WTC11 (cell line): ENCODE measurements around the gene ST8SIA4. TPM values are rescaled to one million over a fixed set of nuclear protein-coding genes. Genes with fewer than 3 reads are reported as not detected.

Experiments
- ATAC-seq: fragments of 200-7000 bp; cut with Tn5 transposase; 2 replicates; pipeline ENCODE4 v1.10.0; 2021; ENCODE audit warnings: mild to moderate bottlenecking, moderate library complexity
- CTCF ChIA-PET: fragments of 300-600 bp; sonication (Branson Sonifier 250); formaldehyde crosslinking; loops from one replicate; lab custom pipeline; 2021; ENCODE audit warnings: antibody characterized with exemption; lab: Charles Lee
- POLR2A ChIA-PET: fragments of 350-600 bp; sonication (Branson Sonifier 250); formaldehyde crosslinking; loops from one replicate; lab custom pipeline; 2021; ENCODE audit warnings: antibody characterized with exemption; lab: Charles Lee
- DNase-seq: peaks from one replicate; pipeline ENCODE4 v3.0.0; 2021; ENCODE audit warnings: low spot score
- H3K27ac Mint-ChIP-seq: 2 replicates; pipeline ENCODE4 v1.8.0; 2021; ENCODE audit warnings: mixed read lengths
- H3K27me3 Mint-ChIP-seq: 2 replicates; pipeline ENCODE4 v1.8.0; 2021; ENCODE audit warnings: low read depth, mild to moderate bottlenecking, moderate library complexity, mixed read lengths
- H3K36me3 Mint-ChIP-seq: 2 replicates; pipeline ENCODE4 v1.8.0; 2021; ENCODE audit warnings: mixed read lengths
- H3K4me1 Mint-ChIP-seq: 2 replicates; pipeline ENCODE4 v1.8.0; 2022; ENCODE audit warnings: mixed read lengths
- H3K4me3 Mint-ChIP-seq: 2 replicates; pipeline ENCODE4 v1.8.0; 2021; ENCODE audit warnings: mild to moderate bottlenecking, moderate library complexity, mixed read lengths
- H3K9me3 Mint-ChIP-seq: 2 replicates; pipeline ENCODE4 v1.8.0; 2021; ENCODE audit warnings: mixed read lengths
- CDX4 ChIP-seq: fragments of 250-450 bp; sonication (Bioruptor Pico); IDR thresholded peaks from 2 replicates; pipeline ENCODE4 v1.9.0; 2021; ENCODE audit warnings: moderate library complexity, mild to moderate bottlenecking, inconsistent platforms, borderline replicate concordance
- CTCF ChIP-seq: fragments of 200-600 bp; IDR thresholded peaks from 2 replicates; pipeline ENCODE4 v1.8.0; 2022; ENCODE audit warnings: antibody characterized with exemption
- ESRRA ChIP-seq: sonication (generic); formaldehyde crosslinking; IDR thresholded peaks from 2 replicates; pipeline ENCODE4 v1.8.1; 2022; ENCODE audit warnings: mild to moderate bottlenecking, missing genetic modification reagents, borderline replicate concordance
- FOXJ3 ChIP-seq: sonication (generic); formaldehyde crosslinking; IDR thresholded peaks from 2 replicates; pipeline ENCODE4 v1.9.0; 2021; ENCODE audit warnings: missing genetic modification reagents, mild to moderate bottlenecking, borderline replicate concordance
- GABPB1 ChIP-seq: sonication (generic); formaldehyde crosslinking; IDR thresholded peaks from 2 replicates; pipeline ENCODE4 v1.8.1; 2023; ENCODE audit warnings: mild to moderate bottlenecking, missing genetic modification reagents
- NFYB ChIP-seq: sonication (generic); formaldehyde crosslinking; conservative IDR thresholded peaks from 2 replicates; pipeline ENCODE4 v1.8.0; 2022; ENCODE audit warnings: low read depth, missing genetic modification reagents
- NR3C1 ChIP-seq: sonication (generic); formaldehyde crosslinking; conservative IDR thresholded peaks from 2 replicates; pipeline ENCODE4 v1.8.1; 2023; ENCODE audit warnings: low read depth, mild to moderate bottlenecking, missing genetic modification reagents
- PRDM15 ChIP-seq: sonication (generic); formaldehyde crosslinking; IDR thresholded peaks from 2 replicates; pipeline ENCODE4 v1.8.0; 2022; ENCODE audit warnings: missing genetic modification reagents
- PREB ChIP-seq: sonication (generic); formaldehyde crosslinking; IDR thresholded peaks from 2 replicates; pipeline ENCODE4 v1.8.1; 2022; ENCODE audit warnings: mild to moderate bottlenecking, missing genetic modification reagents, moderate library complexity, borderline replicate concordance
- PRRX2 ChIP-seq: fragments of 250-450 bp; sonication (Bioruptor Pico); IDR thresholded peaks from 2 replicates; pipeline ENCODE4 v1.8.0; 2021; ENCODE audit warnings: mild to moderate bottlenecking
- ZNF317 ChIP-seq: sonication (generic); formaldehyde crosslinking; IDR thresholded peaks from 2 replicates; pipeline ENCODE4 v1.8.1; 2023; ENCODE audit warnings: low read depth, mild to moderate bottlenecking, moderate library complexity, missing genetic modification reagents, borderline replicate concordance
- ZNF396 ChIP-seq: fragments of 250-450 bp; sonication (Bioruptor Pico); IDR thresholded peaks from 2 replicates; pipeline ENCODE4 v1.8.0; 2021; ENCODE audit warnings: mild to moderate bottlenecking, moderate library complexity, borderline replicate concordance
- ZNF423 ChIP-seq: fragments of 250-450 bp; sonication (Bioruptor Pico); IDR thresholded peaks from 2 replicates; pipeline ENCODE4 v2.1.2; 2022; ENCODE audit warnings: mild to moderate bottlenecking, moderate library complexity
- ZNF425 ChIP-seq: fragments of 250-450 bp; sonication (Bioruptor Pico); conservative IDR thresholded peaks from 2 replicates; pipeline ENCODE4 v1.9.0; 2021; ENCODE audit warnings: mild to moderate bottlenecking
- total RNA-seq: library from RNA; stranded (reverse); gene quantifications from 3 replicates; pipeline ENCODE4 v1.2.3, GENCODE V29; 2021
- TF ChIP-seq, protein P1 (sequence below): fragments of 250-450 bp; sonication (Bioruptor Pico); IDR thresholded peaks from 2 replicates; pipeline ENCODE4 v1.9.0; 2021; ENCODE audit warnings: mild to moderate bottlenecking, borderline replicate concordance
- TF ChIP-seq, protein P2 (sequence below): sonication (generic); formaldehyde crosslinking; IDR thresholded peaks from 2 replicates; pipeline ENCODE4 v1.8.0; 2022; ENCODE audit warnings: mild to moderate bottlenecking, missing genetic modification reagents
- TF ChIP-seq, protein P3 (sequence below): fragments of 250-450 bp; sonication (Bioruptor Pico); IDR thresholded peaks from 2 replicates; pipeline ENCODE4 v1.9.0; 2021; ENCODE audit warnings: mild to moderate bottlenecking

The ST8SIA4 gene
- total RNA-seq, 1 experiment from 2014 or later = 1.3 TPM

DNA sequence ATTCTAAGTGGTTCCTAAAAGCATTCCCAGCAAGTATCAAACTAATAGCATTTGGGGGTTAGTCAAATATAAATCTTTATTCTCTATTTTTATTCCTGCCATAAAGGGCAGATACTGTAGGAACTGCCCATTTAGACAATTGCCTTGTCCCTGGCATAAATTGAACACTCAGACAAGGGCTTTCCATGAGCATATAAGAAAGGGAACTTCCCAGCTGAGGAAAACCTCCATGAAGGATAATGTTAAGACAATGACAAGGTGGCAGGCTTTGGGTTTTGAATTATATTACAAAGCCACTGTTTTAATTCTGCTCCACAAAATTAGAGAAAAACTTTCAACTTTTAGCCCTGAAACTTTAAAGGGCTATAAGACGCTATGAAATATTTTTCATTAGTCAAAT is 81.3 kb downstream of the ST8SIA4 start:
- H3K27me3 Mint-ChIP-seq = no peaks in the 10 kb centered on the region
- H3K4me3 Mint-ChIP-seq = no peak overlapping the region
- peaks cover 35% of the 10 kb centered on the region for H3K4me1 Mint-ChIP-seq
- no peaks in the 10 kb centered on the region for H3K36me3 Mint-ChIP-seq
- CTCF ChIA-PET = no interaction called here
- no peak for ATAC-seq
- H3K27ac Mint-ChIP-seq = no peak overlapping the region
- DNase-seq = no peak
- H3K9me3 Mint-ChIP-seq = no peaks in the 10 kb centered on the region
- POLR2A ChIA-PET = no interaction called here
- TF ChIP-seq NFYB (CRISPR knock-in tag) (no peak), ZNF396 (CRISPR knock-in tag) (no peak), ZNF317 (CRISPR knock-in tag) (no peak), GABPB1 (CRISPR knock-in tag) (no peak), PREB (no peak), NR3C1 (CRISPR knock-in tag) (no peak), FOXJ3 (CRISPR knock-in tag) (no peak), ZNF423 (CRISPR knock-in tag) (no peak), ESRRA (CRISPR knock-in tag) (no peak), PRRX2 (no peak), PRDM15 (no peak), CTCF (no peak), ZNF425 (CRISPR knock-in tag) (no peak), CDX4 (CRISPR knock-in tag) (no peak)
- TF ChIP-seq, protein P1, sequence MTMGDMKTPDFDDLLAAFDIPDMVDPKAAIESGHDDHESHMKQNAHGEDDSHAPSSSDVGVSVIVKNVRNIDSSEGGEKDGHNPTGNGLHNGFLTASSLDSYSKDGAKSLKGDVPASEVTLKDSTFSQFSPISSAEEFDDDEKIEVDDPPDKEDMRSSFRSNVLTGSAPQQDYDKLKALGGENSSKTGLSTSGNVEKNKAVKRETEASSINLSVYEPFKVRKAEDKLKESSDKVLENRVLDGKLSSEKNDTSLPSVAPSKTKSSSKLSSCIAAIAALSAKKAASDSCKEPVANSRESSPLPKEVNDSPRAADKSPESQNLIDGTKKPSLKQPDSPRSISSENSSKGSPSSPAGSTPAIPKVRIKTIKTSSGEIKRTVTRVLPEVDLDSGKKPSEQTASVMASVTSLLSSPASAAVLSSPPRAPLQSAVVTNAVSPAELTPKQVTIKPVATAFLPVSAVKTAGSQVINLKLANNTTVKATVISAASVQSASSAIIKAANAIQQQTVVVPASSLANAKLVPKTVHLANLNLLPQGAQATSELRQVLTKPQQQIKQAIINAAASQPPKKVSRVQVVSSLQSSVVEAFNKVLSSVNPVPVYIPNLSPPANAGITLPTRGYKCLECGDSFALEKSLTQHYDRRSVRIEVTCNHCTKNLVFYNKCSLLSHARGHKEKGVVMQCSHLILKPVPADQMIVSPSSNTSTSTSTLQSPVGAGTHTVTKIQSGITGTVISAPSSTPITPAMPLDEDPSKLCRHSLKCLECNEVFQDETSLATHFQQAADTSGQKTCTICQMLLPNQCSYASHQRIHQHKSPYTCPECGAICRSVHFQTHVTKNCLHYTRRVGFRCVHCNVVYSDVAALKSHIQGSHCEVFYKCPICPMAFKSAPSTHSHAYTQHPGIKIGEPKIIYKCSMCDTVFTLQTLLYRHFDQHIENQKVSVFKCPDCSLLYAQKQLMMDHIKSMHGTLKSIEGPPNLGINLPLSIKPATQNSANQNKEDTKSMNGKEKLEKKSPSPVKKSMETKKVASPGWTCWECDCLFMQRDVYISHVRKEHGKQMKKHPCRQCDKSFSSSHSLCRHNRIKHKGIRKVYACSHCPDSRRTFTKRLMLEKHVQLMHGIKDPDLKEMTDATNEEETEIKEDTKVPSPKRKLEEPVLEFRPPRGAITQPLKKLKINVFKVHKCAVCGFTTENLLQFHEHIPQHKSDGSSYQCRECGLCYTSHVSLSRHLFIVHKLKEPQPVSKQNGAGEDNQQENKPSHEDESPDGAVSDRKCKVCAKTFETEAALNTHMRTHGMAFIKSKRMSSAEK = no peak
- TF ChIP-seq, protein P2, sequence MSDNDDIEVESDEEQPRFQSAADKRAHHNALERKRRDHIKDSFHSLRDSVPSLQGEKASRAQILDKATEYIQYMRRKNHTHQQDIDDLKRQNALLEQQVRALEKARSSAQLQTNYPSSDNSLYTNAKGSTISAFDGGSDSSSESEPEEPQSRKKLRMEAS (CRISPR knock-in tag) = no peak
- TF ChIP-seq, protein P3, sequence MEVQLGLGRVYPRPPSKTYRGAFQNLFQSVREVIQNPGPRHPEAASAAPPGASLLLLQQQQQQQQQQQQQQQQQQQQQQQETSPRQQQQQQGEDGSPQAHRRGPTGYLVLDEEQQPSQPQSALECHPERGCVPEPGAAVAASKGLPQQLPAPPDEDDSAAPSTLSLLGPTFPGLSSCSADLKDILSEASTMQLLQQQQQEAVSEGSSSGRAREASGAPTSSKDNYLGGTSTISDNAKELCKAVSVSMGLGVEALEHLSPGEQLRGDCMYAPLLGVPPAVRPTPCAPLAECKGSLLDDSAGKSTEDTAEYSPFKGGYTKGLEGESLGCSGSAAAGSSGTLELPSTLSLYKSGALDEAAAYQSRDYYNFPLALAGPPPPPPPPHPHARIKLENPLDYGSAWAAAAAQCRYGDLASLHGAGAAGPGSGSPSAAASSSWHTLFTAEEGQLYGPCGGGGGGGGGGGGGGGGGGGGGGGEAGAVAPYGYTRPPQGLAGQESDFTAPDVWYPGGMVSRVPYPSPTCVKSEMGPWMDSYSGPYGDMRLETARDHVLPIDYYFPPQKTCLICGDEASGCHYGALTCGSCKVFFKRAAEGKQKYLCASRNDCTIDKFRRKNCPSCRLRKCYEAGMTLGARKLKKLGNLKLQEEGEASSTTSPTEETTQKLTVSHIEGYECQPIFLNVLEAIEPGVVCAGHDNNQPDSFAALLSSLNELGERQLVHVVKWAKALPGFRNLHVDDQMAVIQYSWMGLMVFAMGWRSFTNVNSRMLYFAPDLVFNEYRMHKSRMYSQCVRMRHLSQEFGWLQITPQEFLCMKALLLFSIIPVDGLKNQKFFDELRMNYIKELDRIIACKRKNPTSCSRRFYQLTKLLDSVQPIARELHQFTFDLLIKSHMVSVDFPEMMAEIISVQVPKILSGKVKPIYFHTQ = no peak
